KOPT-K1 (cell line): Measurements from ENCODE around the gene NCAPD2.
"Not testable (repeated sequence)": the region's sequence is repeated elsewhere in the genome, so short reads cannot be mapped to it uniquely, and the experiment has no call there.

ENCODE experiments used
- H3K27ac ChIP-seq: fragments of 200-600 bp; sonication (generic); 2 replicates; pipeline ENCODE4 v1.5.1; 2016; ENCODE audit warnings: antibody characterized with exemption, mild to moderate bottlenecking, low read depth, low read length; ENCODE audit not compliant: poor library complexity, severe bottlenecking
- H3K36me3 ChIP-seq: fragments of 200-600 bp; sonication (generic); 2 replicates; pipeline ENCODE4 v1.5.1; 2017; ENCODE audit warnings: antibody characterized with exemption, mild to moderate bottlenecking, low read length, moderate library complexity; ENCODE audit not compliant: insufficient read depth
- H3K9me3 ChIP-seq: fragments of 200-600 bp; sonication (generic); 2 replicates; pipeline ENCODE4 v1.5.1; 2017; ENCODE audit warnings: antibody characterized with exemption, low read length, mild to moderate bottlenecking; ENCODE audit not compliant: insufficient read depth, poor library complexity, severe bottlenecking

Gene NCAPD2

DNA sequence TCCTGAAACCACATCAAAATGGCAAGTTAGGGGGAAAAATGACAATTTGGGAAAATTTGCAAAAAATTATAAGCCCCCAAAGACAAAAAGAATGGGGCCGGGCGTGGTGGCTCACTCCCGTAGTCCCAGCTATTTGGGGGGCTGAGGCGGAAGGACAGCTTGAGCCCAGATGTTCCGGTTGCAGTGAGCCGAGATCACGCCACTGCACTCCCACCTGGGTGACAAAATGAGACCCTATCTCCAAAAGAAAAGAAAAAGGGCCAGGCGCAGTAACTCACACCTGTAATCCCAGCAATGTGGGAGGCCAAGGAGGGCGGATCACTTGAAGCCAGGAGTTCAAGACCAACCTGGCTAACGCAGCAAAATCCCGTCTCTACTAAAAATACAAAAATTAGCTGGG is 21.4 kb upstream of the NCAPD2 start:
- Histone ChIP-seq H3K27ac (no peak overlapping the region), H3K9me3 (no peaks in the 10 kb centered on the region), H3K36me3 (peaks cover 13% of the 10 kb centered on the region)

DNA sequence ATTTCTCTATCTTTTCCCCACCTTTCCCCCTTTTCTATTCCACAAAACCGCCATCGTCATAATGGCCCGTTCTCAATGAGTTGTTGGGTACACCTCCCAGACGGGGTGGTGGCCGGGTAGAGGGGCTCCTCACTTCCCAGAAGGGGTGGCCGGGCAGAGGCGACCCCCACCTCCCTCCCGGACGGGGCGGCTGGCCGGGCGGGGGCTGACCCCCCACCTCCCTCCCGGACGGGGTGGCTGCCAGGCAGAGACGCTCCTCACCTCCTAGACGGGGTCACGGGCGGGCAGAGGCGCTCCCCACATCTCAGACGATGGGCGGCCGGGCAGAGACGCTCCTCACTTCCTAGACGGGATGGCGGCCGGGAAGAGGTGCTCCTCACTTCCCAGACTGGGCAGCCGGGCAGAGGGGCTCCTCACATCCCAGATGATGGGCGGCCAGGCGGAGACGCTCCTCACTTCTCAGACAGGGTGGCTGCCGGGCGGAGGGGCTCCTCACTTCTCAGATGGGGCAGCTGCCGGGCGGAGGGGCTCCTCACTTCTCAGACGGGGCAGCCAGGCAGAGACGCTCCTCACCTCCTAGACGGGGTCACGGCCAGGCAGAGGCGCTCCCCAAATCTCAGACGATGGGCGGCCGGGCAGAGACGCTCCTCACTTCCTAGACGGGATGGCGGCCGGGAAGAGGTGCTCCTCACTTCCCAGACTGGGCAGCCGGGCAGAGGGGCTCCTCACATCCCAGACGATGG is 18.5 kb upstream of the NCAPD2 start:
- not testable (repeated sequence) for H3K36me3 ChIP-seq

DNA sequence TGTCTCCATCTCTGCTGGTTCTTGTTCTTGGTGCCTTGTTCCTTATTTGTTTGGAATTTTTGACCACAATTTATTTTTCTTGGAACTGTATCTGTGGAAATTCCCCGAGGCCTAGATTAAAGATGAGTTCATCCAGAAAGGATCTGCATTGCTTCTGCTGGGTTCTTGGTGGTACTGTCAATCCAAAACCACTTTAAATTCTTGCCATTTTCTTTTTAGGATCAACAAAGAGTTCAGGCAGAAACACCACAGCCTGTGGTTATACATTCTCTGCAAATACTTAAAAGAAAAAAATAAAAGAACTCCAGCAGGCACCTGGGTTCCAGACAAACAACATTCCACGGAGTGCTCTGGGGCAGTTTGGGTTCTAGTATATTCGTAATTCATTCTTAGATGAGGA is 17.4 kb upstream of the NCAPD2 start:
- Histone ChIP-seq H3K9me3 (no peaks in the 10 kb centered on the region), H3K27ac (no peak overlapping the region), H3K36me3 (no peaks in the 10 kb centered on the region)

More for the DNA sequence above, 18.5 kb upstream of the NCAPD2 start:
- not testable (repeated sequence) for H3K9me3 ChIP-seq, H3K27ac ChIP-seq

DNA sequence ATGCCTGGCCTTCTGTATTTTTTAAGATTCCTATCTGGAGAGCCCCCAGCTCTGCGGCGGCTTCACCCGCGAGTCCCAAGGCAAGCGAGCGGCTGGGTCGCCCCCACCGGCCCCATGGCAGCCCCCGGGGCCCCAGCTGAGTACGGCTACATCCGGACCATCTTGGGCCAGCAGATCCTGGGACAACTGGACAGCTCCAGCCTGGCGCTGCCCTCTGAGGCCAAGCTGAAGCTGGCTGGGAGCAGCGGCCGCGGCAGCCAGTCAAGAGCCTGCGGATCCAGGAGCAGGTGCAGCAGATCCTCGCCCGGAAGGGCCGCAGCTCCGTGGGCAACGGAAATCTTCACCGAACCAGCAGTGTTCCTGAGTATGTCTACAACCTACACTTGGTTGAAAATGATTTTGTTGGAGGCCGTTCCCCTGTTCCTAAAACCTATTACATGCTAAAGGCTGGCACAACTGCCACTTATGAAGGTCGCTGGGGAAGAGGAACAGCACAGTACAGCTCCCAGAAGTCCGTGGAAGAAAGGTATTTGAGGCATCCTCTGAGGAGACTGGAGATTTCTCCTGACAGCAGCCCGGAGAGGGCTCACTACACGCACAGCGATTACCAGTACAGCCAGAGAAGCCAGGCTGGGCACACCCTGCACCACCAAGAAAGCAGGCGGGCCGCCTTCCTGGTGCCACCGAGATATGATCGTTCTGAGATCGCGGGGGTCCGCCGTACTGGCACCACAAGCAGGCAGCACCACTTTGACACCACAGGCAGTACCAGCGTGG is 16.1 kb upstream of the NCAPD2 start:
- H3K9me3 ChIP-seq, H3K36me3 ChIP-seq: not testable (repeated sequence)

DNA sequence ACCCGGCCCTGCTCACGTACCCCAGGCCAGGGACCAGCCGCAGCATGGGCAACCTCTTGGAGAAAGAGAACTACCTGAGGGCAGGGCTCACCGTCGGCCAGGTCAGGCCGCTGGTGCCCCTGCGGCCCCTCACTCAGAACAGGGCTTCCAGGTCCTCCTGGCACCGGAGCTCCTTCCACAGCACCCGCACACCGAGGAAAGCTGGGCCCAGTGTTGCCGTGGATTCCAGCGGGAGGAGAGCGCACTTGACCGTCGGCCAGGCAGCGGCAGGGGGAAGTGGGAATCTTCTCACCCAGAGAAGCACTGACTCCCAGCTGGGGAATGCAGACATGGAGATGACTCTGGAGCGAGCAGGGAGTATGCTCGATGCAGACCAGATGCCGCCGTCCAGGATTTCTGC is 15.5 kb upstream of the NCAPD2 start:
- no peaks in the 10 kb centered on the region for H3K9me3 ChIP-seq
- no peak overlapping the region for H3K27ac ChIP-seq
- no peaks in the 10 kb centered on the region for H3K36me3 ChIP-seq

More for the DNA sequence above, 16.1 kb upstream of the NCAPD2 start:
- H3K27ac ChIP-seq, result not testable (repeated sequence)

DNA sequence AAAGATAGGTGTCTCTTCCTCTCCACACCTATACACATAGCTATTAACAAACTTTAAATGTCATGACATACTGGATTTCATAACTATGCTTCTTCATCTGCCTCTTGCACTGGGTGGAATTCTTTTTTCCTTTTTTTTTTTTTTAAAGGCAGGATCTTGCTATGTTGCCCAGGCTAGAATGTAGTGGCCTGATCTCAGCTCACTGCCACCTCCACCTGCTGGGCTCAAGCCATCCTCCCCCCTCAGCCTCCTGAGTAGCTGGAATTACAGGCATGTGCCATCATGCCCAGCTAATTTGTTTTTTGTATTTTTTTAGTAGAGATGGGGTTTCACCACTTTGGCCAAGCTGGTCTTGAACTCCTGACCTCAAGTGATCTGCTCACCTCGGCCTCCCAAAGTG is 5.7 kb upstream of the NCAPD2 start:
- H3K36me3 ChIP-seq, result peaks cover 19% of the 10 kb centered on the region
- no peaks in the 10 kb centered on the region for H3K9me3 ChIP-seq
- H3K27ac ChIP-seq, result no peak overlapping the region

DNA sequence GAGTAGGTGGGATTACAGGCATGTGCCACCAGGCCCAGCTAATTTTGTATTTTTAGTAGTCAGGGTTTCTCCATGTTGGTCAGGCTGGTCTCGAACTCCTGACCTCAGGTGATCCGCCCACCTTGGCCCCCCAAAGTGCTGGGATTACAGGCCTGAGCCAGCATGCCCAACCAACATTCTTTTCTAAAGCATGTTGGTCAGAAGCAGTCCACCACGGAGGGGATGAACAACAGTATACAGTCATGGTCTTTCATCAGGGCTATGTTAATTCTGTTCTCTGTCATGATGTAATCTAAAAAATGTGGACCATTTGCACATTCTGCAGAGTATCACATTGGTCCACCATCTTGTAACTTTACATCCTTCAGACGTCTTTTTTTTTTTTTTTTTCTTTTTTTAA is 4.5 kb upstream of the NCAPD2 start:
- H3K9me3 ChIP-seq, result no peaks in the 10 kb centered on the region
- no peak overlapping the region for H3K27ac ChIP-seq
- peaks cover 19% of the 10 kb centered on the region for H3K36me3 ChIP-seq

DNA sequence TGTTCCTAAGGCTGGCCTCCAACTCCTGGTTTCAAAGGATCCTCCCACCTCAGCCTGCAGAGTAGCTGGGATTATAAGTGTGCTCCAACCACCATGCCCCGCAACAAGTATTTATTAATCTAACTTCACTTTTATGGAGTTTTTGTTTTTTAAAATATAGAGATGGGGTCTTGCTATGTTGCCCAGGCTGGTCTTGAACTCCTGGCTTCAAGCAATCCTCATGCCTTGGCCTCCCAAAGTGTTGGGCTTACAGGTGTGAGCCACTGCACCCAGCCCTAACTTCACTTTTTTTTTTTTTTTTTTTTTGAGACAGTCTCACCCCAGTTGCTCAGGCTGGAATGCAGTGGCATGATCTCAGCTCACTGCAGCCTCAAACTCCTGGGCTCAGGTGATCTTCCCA is 3.2 kb upstream of the NCAPD2 start:
- peaks cover 26% of the 10 kb centered on the region for H3K36me3 ChIP-seq
- not testable (repeated sequence) for H3K9me3 ChIP-seq, H3K27ac ChIP-seq

DNA sequence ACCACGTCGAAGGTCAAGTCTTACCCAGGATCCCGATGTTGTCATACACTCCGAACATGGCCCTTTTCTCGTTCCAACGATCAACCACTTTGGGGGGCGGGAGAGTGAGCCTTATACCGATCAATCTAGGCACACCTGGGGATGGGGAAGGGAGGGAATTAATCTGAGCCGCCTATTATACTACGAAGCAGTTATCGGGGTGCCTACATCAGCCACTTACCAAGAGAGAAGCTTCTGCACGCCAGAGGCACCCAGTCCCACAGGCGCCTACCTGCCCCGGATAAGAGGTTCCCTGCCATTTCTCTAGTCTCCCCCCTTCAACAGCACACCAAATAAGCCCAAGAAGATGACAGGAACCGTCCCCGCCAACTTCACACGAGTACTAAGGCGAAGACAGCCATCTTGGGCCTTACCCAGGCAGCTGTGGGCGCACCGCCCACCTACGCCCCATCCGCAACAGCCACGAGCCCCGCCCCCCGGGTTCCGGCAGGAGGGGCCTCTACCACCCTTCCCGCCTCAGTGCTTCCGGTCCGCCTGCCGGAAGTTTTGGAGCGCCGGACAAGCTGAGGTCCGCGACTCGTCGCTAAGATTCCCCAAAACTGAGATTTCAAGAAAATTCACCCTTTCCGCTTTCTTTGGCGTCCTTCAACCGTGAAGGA is 935 bp upstream of the NCAPD2 start, which contains the start of gene MRPL51:
TSS of gene MRPL51 (minus strand) at position 425 of the 659 bp plus-strand sequence. CDS start at position 299, 126 bp downstream.
- Histone ChIP-seq H3K27ac (peak within 1 kb of the TSS; percentile 98), H3K36me3 (peaks cover 49% of the 10 kb centered on the region), H3K9me3 (no peaks in the 10 kb centered on the region)

DNA sequence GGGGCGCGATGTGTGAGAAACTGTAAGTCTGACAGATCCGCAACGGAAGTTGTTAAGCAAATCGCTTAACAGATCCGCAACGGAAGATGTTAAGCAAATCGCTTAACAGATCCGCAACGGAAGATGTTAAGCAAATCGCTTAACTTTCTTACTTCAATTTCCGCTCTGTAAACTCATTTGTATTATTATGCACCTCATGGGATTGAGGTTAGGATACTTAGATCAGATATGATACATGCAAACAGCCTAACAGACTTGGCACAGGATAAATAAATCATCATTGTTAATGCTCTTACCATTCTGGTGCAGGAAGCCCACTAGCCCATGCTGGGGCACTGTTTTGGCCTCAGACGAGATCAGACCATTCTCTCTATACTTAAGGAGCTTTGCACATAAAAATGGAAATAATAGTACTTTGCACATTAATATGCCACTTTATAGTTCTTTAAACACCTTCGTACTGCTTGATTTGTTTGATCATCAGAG is 399 bp downstream of the NCAPD2 start:
- Histone ChIP-seq H3K9me3 (no peaks in the 10 kb centered on the region), H3K27ac (peak overlapping the region; percentile 98), H3K36me3 (peaks cover 63% of the 10 kb centered on the region)

DNA sequence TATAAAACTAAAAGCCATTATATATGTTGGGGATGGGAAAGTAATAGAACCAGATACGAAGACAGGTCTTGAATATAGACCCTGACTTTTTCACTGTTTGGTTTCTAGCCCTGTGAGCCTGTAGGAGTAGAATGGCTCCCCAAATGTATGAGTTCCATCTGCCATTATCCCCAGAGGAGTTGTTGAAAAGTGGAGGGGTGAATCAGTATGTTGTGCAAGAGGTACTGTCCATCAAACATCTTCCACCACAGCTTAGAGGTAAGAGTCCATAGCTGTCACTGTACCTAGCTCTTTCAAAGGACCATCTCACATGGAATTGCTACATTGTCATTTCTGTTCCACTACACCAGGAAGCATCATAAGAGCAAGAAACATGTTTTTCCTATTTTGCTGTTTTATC is 1.1 kb downstream of the NCAPD2 start:
- H3K9me3 ChIP-seq, result no peaks in the 10 kb centered on the region
- H3K27ac ChIP-seq, result peak overlapping the region; percentile 98
- H3K36me3 ChIP-seq, result peaks cover 69% of the 10 kb centered on the region

DNA sequence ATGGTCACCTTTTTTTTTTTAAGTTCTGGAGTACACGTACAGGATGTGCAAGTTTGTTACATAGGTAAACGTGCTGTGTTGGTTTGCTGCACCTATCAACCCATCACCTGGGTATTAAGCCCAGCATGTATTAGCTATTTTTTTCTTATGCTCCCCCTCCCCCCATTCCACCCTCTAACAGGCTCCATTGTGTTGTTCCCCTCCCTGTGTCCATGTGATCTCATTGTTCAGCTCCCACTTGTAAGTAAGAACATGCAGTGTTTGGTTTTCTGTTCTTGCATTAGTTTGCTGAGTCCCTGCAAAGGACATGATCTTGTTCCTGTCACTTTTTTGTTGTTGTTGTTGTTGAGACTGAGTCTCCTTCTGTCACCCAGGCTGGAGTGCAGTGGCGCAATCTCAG is 3.4 kb downstream of the NCAPD2 start:
- not testable (repeated sequence) for H3K27ac ChIP-seq, H3K9me3 ChIP-seq
- peaks cover 72% of the 10 kb centered on the region for H3K36me3 ChIP-seq

DNA sequence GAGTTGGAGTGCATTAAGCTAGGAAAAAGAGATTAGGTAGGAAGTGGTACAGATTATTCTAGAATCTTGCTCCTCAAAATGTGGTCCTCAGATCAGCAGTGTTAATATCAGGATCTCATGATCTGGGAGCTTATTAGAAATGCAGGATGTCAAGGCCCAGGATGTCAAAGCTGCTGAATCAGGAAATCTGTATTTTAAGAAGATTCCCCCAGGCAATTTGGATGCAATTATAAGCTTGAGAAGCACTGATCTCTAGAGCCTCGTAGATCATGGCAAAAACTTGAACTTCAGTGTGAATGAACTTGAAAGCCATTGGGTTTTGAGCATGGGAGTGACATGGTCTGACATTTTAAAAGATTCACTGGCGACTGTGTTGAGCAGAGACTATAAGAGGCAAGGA is 6.6 kb downstream of the NCAPD2 start:
- H3K9me3 ChIP-seq, result no peaks in the 10 kb centered on the region
- peaks cover 98% of the 10 kb centered on the region for H3K36me3 ChIP-seq
- no peak overlapping the region for H3K27ac ChIP-seq

DNA sequence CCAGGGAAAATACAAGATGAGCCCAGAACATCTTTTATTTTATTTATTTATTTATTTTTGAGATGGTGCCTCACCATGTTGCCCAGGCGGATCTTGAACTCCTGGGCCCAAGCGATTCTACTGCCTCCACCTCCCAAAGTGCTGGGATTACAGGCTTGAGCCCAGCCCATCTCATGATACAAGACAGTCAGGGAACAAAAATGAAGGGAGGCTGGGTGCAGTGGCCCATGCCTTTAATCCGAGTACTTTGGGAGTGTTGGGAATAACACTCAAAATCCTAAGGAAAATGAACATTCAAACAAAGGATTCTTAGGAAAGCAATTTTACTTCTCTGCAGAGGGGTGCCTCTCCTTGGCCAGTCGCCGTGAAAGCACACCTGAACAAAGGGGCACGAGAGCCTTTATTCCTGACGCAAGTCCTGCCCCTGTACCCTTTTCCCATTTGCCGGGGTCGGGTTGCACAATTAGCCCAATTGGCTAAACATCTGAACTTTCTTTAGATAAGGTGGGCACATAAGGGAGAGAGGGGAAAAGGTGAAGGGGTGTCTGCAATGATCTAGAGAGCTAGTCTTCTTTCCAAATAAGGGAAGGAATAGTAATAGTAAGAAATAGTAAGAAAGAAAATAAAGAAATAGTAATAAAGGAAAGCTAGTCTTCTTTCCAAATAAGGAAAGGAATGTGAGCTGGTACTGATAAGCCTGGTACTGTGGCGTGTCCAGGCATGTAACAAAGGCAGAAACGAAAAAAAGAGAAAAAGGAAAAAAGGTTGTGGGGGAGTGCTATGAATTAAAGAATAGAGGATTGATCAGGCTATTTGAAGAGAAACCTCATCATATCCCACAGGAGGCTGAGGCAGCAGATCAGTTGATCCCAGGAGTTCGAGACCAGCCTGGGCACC is 13.4 kb downstream of the NCAPD2 start:
- no peaks in the 10 kb centered on the region for H3K9me3 ChIP-seq
- H3K27ac ChIP-seq, result no peak overlapping the region
- peaks cover 95% of the 10 kb centered on the region for H3K36me3 ChIP-seq
